ENCODE measurements around the gene OTC. TPM values are rescaled to one million over a fixed set of nuclear protein-coding genes. Genes with fewer than 3 reads are reported as not detected.

The OTC gene
- total and polyA plus RNA-seq, 4 donors = 41.5 to 72.1 (median 57.1) TPM

DNA sequence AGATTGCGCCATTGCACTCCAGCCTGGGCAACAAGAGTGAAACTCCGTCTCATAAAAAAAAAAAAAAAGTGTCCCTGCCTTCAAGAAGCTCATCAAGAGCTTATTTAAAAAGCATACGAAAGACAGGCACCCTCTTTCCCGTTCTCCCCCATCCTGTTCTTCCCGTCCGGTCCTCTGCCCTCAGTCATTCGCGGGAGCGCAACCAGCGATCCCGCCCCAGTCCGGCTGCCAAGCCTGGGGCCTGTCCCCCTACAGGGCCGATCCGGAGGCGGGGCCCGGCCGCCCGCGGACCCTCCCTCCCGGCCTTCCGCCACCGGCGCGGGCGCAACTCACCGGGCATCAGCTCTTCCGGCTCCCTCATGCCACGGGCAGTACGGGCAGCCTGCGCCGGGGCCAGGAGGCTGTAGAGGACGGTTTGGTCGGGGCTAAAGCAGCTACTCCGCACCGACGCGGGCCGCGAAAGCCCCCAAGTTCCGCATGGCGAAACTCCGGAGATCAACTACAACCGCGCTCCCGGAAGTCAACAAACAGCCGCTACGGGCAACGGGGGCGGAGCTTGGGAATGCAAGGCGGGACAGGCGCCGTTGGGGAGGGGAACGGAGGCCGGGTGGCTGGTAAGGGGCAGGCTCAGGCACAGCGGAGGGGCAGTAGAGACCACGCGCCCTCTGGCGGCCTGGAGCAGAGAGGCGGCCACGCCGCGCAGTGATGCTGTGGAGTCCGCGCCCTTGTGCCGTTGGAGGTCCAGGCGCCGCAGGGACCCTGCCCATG lies 25.2 kb upstream of the OTC start, which contains the start of gene RPGR (continued):
- TF ChIP-seq, protein P1, sequence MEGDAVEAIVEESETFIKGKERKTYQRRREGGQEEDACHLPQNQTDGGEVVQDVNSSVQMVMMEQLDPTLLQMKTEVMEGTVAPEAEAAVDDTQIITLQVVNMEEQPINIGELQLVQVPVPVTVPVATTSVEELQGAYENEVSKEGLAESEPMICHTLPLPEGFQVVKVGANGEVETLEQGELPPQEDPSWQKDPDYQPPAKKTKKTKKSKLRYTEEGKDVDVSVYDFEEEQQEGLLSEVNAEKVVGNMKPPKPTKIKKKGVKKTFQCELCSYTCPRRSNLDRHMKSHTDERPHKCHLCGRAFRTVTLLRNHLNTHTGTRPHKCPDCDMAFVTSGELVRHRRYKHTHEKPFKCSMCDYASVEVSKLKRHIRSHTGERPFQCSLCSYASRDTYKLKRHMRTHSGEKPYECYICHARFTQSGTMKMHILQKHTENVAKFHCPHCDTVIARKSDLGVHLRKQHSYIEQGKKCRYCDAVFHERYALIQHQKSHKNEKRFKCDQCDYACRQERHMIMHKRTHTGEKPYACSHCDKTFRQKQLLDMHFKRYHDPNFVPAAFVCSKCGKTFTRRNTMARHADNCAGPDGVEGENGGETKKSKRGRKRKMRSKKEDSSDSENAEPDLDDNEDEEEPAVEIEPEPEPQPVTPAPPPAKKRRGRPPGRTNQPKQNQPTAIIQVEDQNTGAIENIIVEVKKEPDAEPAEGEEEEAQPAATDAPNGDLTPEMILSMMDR (IDR thresholded peaks at IDR 0.05; ENCODE audit: low read depth, low read length, missing input control) = peak; percentile 74

DNA sequence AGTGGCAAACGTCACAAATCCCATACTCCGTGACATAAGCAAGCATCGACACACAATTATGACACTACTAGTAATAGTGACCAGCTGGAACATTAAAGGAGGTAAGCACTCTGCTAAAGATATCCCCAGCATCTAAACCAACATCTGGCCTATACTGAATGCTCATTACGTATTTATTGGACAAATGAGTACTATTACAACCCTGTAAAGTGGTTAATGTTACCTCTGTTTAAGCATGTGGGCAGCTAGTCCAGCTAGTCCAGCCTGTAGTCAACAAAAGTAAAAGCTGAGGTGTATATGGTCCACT lies 24.7 kb upstream of the OTC start:
- 8% methylated on average over 4 of the region's 4 CpGs for WGBS
- Histone ChIP-seq H3K36me3 (ENCODE audit: control insufficient read depth in 4 of 4, insufficient read depth in 3 of 4, low read depth in 1 of 4, low read length in 3 of 4) (no peaks in the 10 kb centered on the region), H3K9me3 (ENCODE audit: control insufficient read depth in 4 of 4, low read length in 3 of 4) (no peaks in the 10 kb centered on the region), H3K27me3 (ENCODE audit: control insufficient read depth in 4 of 4, insufficient read depth in 4 of 4, low read length in 3 of 4) (no peaks in the 10 kb centered on the region), H3K4me3 (ENCODE audit: low read depth in 1 of 3, low read length in 3 of 3) (no peak overlapping the region), H3K4me1 (ENCODE audit: control insufficient read depth in 4 of 4, insufficient read depth in 4 of 4, low read length in 3 of 4) (peaks cover 0 to 5% (median 1%) of the 10 kb centered on the region in 4 donors), H3K9ac (ENCODE audit: low read depth in 1 of 2, low read length in 2 of 2) (no peak overlapping the region), H3K27ac (ENCODE audit: low read depth in 1 of 2, low read length in 2 of 2) (peak overlapping the region in 1 of 2 donors; percentile 82)
- TF ChIP-seq EGR1 (IDR thresholded peaks at IDR 0.05; ENCODE audit: low read depth in 2 of 2) (no peak), FOXA2 (IDR thresholded peaks at IDR 0.05) (no peak), RXRA (IDR thresholded peaks at IDR 0.05) (no peak), JUND (IDR thresholded peaks at IDR 0.05) (no peak), RAD21 (IDR thresholded peaks at IDR 0.05) (no peak), FOXA1 (IDR thresholded peaks at IDR 0.05) (no peak), SP1 (IDR thresholded peaks at IDR 0.05) (no peak), NR2F2 (IDR thresholded peaks at IDR 0.05) (no peak)
- TF ChIP-seq, protein P2, sequence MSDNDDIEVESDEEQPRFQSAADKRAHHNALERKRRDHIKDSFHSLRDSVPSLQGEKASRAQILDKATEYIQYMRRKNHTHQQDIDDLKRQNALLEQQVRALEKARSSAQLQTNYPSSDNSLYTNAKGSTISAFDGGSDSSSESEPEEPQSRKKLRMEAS (IDR thresholded peaks at IDR 0.05) = no peak
- TF ChIP-seq, protein P3, sequence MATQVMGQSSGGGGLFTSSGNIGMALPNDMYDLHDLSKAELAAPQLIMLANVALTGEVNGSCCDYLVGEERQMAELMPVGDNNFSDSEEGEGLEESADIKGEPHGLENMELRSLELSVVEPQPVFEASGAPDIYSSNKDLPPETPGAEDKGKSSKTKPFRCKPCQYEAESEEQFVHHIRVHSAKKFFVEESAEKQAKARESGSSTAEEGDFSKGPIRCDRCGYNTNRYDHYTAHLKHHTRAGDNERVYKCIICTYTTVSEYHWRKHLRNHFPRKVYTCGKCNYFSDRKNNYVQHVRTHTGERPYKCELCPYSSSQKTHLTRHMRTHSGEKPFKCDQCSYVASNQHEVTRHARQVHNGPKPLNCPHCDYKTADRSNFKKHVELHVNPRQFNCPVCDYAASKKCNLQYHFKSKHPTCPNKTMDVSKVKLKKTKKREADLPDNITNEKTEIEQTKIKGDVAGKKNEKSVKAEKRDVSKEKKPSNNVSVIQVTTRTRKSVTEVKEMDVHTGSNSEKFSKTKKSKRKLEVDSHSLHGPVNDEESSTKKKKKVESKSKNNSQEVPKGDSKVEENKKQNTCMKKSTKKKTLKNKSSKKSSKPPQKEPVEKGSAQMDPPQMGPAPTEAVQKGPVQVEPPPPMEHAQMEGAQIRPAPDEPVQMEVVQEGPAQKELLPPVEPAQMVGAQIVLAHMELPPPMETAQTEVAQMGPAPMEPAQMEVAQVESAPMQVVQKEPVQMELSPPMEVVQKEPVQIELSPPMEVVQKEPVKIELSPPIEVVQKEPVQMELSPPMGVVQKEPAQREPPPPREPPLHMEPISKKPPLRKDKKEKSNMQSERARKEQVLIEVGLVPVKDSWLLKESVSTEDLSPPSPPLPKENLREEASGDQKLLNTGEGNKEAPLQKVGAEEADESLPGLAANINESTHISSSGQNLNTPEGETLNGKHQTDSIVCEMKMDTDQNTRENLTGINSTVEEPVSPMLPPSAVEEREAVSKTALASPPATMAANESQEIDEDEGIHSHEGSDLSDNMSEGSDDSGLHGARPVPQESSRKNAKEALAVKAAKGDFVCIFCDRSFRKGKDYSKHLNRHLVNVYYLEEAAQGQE (IDR thresholded peaks at IDR 0.05) = no peak
- no peak for DNase-seq (ENCODE audit: low spot score)

DNA sequence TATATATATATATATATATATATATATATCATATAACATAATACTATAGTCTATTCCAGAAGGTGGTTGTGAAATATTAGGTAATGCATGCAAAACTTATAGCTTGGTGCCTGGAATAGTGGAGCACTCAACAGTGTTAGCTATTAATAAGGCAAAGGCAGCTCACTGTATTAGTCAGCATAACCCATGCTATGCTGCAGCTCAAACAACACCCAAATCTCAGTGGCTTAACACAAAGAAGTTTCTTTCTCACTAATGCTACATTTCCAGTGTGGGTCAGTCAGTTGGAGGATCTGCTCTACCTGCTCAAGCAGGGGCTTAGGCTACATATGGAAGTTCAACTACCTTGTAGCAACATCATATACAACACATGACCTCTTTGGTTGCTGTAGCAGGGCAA lies 19.9 kb upstream of the OTC start:
- DNase-seq (ENCODE audit: low spot score) = no peak
- peaks cover 0 to 17% (median 7%) of the 10 kb centered on the region in 4 donors for H3K4me1 ChIP-seq (ENCODE audit: control insufficient read depth in 4 of 4, insufficient read depth in 4 of 4, low read length in 3 of 4)
- H3K4me3 ChIP-seq (ENCODE audit: low read depth in 1 of 3, low read length in 3 of 3) = no peak overlapping the region
- H3K9ac ChIP-seq (ENCODE audit: low read depth in 1 of 2, low read length in 2 of 2) = no peak overlapping the region
- H3K36me3 ChIP-seq (ENCODE audit: control insufficient read depth in 4 of 4, insufficient read depth in 3 of 4, low read depth in 1 of 4, low read length in 3 of 4) = no peaks in the 10 kb centered on the region
- no peak overlapping the region for H3K27ac ChIP-seq (ENCODE audit: low read depth in 1 of 2, low read length in 2 of 2)
- H3K27me3 ChIP-seq (ENCODE audit: control insufficient read depth in 4 of 4, insufficient read depth in 4 of 4, low read length in 3 of 4) = no peaks in the 10 kb centered on the region
- no peaks in the 10 kb centered on the region for H3K9me3 ChIP-seq (ENCODE audit: control insufficient read depth in 4 of 4, low read length in 3 of 4)
- TF ChIP-seq SP1 (IDR thresholded peaks at IDR 0.05) (no peak), TAF1 (conservative IDR thresholded peaks at IDR 0.05) (no peak), RAD21 (IDR thresholded peaks at IDR 0.05) (no peak), RXRA (IDR thresholded peaks at IDR 0.05) (no peak), YY1 (IDR thresholded peaks at IDR 0.05) (no peak), HNF4G (IDR thresholded peaks at IDR 0.05) (no peak), FOXA2 (IDR thresholded peaks at IDR 0.05) (no peak), FOXA1 (IDR thresholded peaks at IDR 0.05) (no peak), JUND (IDR thresholded peaks at IDR 0.05) (no peak), HNF4A (conservative IDR thresholded peaks at IDR 0.05) (no peak), GABPA (IDR thresholded peaks at IDR 0.05 in 1 of 2, conservative IDR thresholded peaks at IDR 0.05 in 1 of 2) (no peak)
- TF ChIP-seq, protein P2 (IDR thresholded peaks at IDR 0.05) = no peak
- TF ChIP-seq, protein P4, sequence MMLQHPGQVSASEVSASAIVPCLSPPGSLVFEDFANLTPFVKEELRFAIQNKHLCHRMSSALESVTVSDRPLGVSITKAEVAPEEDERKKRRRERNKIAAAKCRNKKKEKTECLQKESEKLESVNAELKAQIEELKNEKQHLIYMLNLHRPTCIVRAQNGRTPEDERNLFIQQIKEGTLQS (IDR thresholded peaks at IDR 0.05) = no peak
- TF ChIP-seq, protein P5, sequence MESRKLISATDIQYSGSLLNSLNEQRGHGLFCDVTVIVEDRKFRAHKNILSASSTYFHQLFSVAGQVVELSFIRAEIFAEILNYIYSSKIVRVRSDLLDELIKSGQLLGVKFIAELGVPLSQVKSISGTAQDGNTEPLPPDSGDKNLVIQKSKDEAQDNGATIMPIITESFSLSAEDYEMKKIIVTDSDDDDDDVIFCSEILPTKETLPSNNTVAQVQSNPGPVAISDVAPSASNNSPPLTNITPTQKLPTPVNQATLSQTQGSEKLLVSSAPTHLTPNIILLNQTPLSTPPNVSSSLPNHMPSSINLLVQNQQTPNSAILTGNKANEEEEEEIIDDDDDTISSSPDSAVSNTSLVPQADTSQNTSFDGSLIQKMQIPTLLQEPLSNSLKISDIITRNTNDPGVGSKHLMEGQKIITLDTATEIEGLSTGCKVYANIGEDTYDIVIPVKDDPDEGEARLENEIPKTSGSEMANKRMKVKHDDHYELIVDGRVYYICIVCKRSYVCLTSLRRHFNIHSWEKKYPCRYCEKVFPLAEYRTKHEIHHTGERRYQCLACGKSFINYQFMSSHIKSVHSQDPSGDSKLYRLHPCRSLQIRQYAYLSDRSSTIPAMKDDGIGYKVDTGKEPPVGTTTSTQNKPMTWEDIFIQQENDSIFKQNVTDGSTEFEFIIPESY (IDR thresholded peaks at IDR 0.05) = no peak
- TF ChIP-seq, protein P1 (IDR thresholded peaks at IDR 0.05; ENCODE audit: low read depth, low read length, missing input control) = no peak

Data from liver (tissue), 9 donors.